ENCODE data around the gene CDH26.

GRCh38 chr20:59908855-59909254 lies 49.4 kb upstream of the CDH26 start:
- no peak for TF ChIP-seq CTCF (IDR thresholded peaks at IDR 0.05; ENCODE audit: low read depth, low read length)
- TF ChIP-seq EZH2phosphoT487 (IDR thresholded peaks at IDR 0.05; ENCODE audit: low read depth): no peak
